IMR-90 (cell line): ENCODE measurements around the gene LSMEM2. TPM values are rescaled to one million over a fixed set of nuclear protein-coding genes. Genes with fewer than 3 reads are reported as not detected.

Experiments used
- ATAC-seq: fragments of 200-7000 bp; cut with Tn5 transposase; 2 replicates; pipeline ENCODE4 v1.9.1; 2020; ENCODE audit warnings: low read depth, mild to moderate bottlenecking, moderate library complexity
- BruUV-seq: library from RNA; stranded (reverse); fragments of 400-500 nt; replicated peaks from 2 replicates; lab custom pipeline; 2021; lab: Mats Ljungman, UMichigan
- CTCF ChIA-PET: fragments of 300-600 bp; formaldehyde crosslinking; extraction: SDS; loops from one replicate; lab custom pipeline; 2021; ENCODE audit warnings: antibody characterized with exemption; lab: Yijun Ruan, JAX
- POLR2A ChIA-PET: fragments of 300-600 bp; sonication (Branson Sonifier 250); formaldehyde crosslinking; loops from one replicate; lab custom pipeline; 2022; ENCODE audit warnings: antibody characterized with exemption; ENCODE audit not compliant: unreplicated experiment; lab: Charles Lee
- DNase-seq: peaks from one replicate; pipeline ENCODE4 v3.0.0; 2013
- H2AFZ ChIP-seq: replicated peaks from 2 replicates; pipeline ENCODE3; 2013; ENCODE audit warnings: low read length, mild to moderate bottlenecking; ENCODE audit not compliant: poor library complexity
- H2AK5ac ChIP-seq: 2 replicates; pipeline ENCODE4 v1.6.1; 2013; ENCODE audit warnings: low read depth, low read length, inconsistent platforms
- H2AK9ac ChIP-seq: replicated peaks from 2 replicates; pipeline ENCODE3; 2013; ENCODE audit warnings: mild to moderate bottlenecking, low read depth, low read length, moderate library complexity; ENCODE audit not compliant: poor library complexity
- H2BK120ac ChIP-seq: 2 replicates; pipeline ENCODE4 v1.6.1; 2013; ENCODE audit warnings: low read depth, low read length, inconsistent platforms
- H2BK15ac ChIP-seq: 3 replicates; pipeline ENCODE4 v1.6.1; 2013; ENCODE audit warnings: low read depth, low read length, inconsistent platforms
- H2BK20ac ChIP-seq: 2 replicates; pipeline ENCODE4 v1.6.1; 2013; ENCODE audit warnings: low read depth, mild to moderate bottlenecking, inconsistent platforms, low read length, moderate library complexity
- H2BK5ac ChIP-seq: 2 replicates; pipeline ENCODE4 v1.6.1; 2013; ENCODE audit warnings: mild to moderate bottlenecking, low read depth, low read length, inconsistent platforms; ENCODE audit not compliant: poor library complexity, severe bottlenecking
- H3K14ac ChIP-seq: replicated peaks from 2 replicates; pipeline ENCODE4 v1.6.1; 2013; ENCODE audit warnings: low read depth, low read length, inconsistent platforms
- H3K18ac ChIP-seq: 2 replicates; pipeline ENCODE4 v1.6.1; 2013; ENCODE audit warnings: low read depth, low read length, control low read depth
- H3K23ac ChIP-seq: 2 replicates; pipeline ENCODE4 v1.6.1; 2013; ENCODE audit warnings: low read depth, low read length, inconsistent platforms
- H3K27ac ChIP-seq: 2 replicates; pipeline ENCODE4 v1.5.1; 2013; ENCODE audit warnings: mild to moderate bottlenecking, control low read depth, low read length; ENCODE audit not compliant: insufficient read depth
- H3K27me3 ChIP-seq: 2 replicates; pipeline ENCODE4 v1.6.1; 2013; ENCODE audit warnings: low read length; ENCODE audit not compliant: control insufficient read depth, insufficient read depth
- H3K36me3 ChIP-seq: 2 replicates; pipeline ENCODE4 v1.6.1; 2013; ENCODE audit warnings: low read length, mixed read lengths; ENCODE audit not compliant: control insufficient read depth, insufficient read depth
- H3K4ac ChIP-seq: 2 replicates; pipeline ENCODE4 v1.6.1; 2013; ENCODE audit warnings: low read depth, low read length, inconsistent platforms
- H3K4me1 ChIP-seq: 2 replicates; pipeline ENCODE4 v1.6.1; 2013; ENCODE audit warnings: low read length, mixed read lengths; ENCODE audit not compliant: control insufficient read depth, insufficient read depth
- H3K4me2 ChIP-seq: 2 replicates; pipeline ENCODE4 v1.6.1; 2013; ENCODE audit warnings: low read depth, mild to moderate bottlenecking, control low read depth, low read length, moderate library complexity
- H3K4me3 ChIP-seq: 2 replicates; pipeline ENCODE4 v1.5.1; 2013; ENCODE audit warnings: low read depth, mild to moderate bottlenecking, control low read depth, low read length, moderate library complexity; ENCODE audit not compliant: insufficient read depth
- H3K56ac ChIP-seq: 2 replicates; pipeline ENCODE4 v1.6.1; 2013; ENCODE audit warnings: low read length, inconsistent platforms; ENCODE audit not compliant: insufficient read depth; ENCODE audit errors: extremely low read depth
- H3K79me1 ChIP-seq, 2 experiments: 2 replicates each; pipeline ENCODE4 v1.6.1; 2013; ENCODE audit warnings: low read length in 2 of 2, inconsistent platforms in 1 of 2, low read depth in 1 of 2
- H3K9ac ChIP-seq: 2 replicates; pipeline ENCODE4 v1.6.1; 2013; ENCODE audit warnings: low read depth, low read length, control low read depth
- H3K9me1 ChIP-seq: 2 replicates; pipeline ENCODE4 v1.6.1; 2013; ENCODE audit warnings: low read length, inconsistent platforms; ENCODE audit not compliant: insufficient read depth
- H3K9me3 ChIP-seq: 2 replicates; pipeline ENCODE4 v1.6.1; 2013; ENCODE audit warnings: low read length; ENCODE audit not compliant: control insufficient read depth, insufficient read depth
- H4K20me1 ChIP-seq: 2 replicates; pipeline ENCODE4 v1.6.1; 2013; ENCODE audit warnings: low read length, inconsistent platforms; ENCODE audit not compliant: insufficient read depth
- H4K5ac ChIP-seq: 2 replicates; pipeline ENCODE4 v1.6.1; 2013; ENCODE audit warnings: mild to moderate bottlenecking, low read depth, low read length, control low read depth
- H4K8ac ChIP-seq, 2 experiments: 2 replicates each; pipeline ENCODE4 v1.6.1; 2013; ENCODE audit warnings: low read depth in 2 of 2, low read length in 2 of 2, control low read depth in 1 of 2, inconsistent platforms in 1 of 2
- H4K91ac ChIP-seq: 2 replicates; pipeline ENCODE4 v1.6.1; 2013; ENCODE audit warnings: low read depth, low read length, inconsistent platforms; ENCODE audit not compliant: insufficient read depth
- BHLHE40 ChIP-seq: fragments of 150-350 bp; IDR thresholded peaks from 2 replicates; pipeline ENCODE4 v1.6.1; 2016; ENCODE audit warnings: mild to moderate bottlenecking, low read depth, low read length
- CEBPB ChIP-seq: IDR thresholded peaks from 2 replicates; pipeline ENCODE4 v1.6.1; 2012; ENCODE audit warnings: low read depth, low read length, improper control_type of control experiment
- CHD1 ChIP-seq: IDR thresholded peaks from 2 replicates; pipeline ENCODE4 v1.6.1; 2012; ENCODE audit warnings: low read depth, low read length, improper control_type of control experiment
- CTCF ChIP-seq: conservative IDR thresholded peaks from 2 replicates; pipeline ENCODE4 v1.5.1; 2012; ENCODE audit warnings: mild to moderate bottlenecking, low read depth, low read length, improper control_type of control experiment
- MAZ ChIP-seq: IDR thresholded peaks from 2 replicates; pipeline ENCODE4 v1.6.1; 2012; ENCODE audit warnings: low read depth, mild to moderate bottlenecking, low read length, improper control_type of control experiment, moderate library complexity, borderline replicate concordance
- MXI1 ChIP-seq: IDR thresholded peaks from 2 replicates; pipeline ENCODE4 v1.6.1; 2012; ENCODE audit warnings: low read depth, mild to moderate bottlenecking, low read length, moderate library complexity, borderline replicate concordance
- NFE2L2 ChIP-seq: fragments of 150-350 bp; IDR thresholded peaks from 2 replicates; pipeline ENCODE4 v1.6.1; 2016; ENCODE audit warnings: low read depth, mild to moderate bottlenecking, low read length
- POLR2A ChIP-seq: IDR thresholded peaks from 2 replicates; pipeline ENCODE4 v1.6.1; 2012; ENCODE audit warnings: mild to moderate bottlenecking, low read depth, low read length
- SMC3 ChIP-seq: fragments of 150-350 bp; IDR thresholded peaks from 2 replicates; pipeline ENCODE4 v1.6.1; 2016; ENCODE audit warnings: low read depth, mild to moderate bottlenecking, antibody characterized with exemption, low read length, moderate library complexity
- WGBS, 2 experiments: methylation state at CpG; one replicate each; pipeline versions ENCODE4 v1.1.5 to v1.1.7; 2013; ENCODE audit warnings: missing lambda C conversion rate in 2 of 2; ENCODE audit not compliant: insufficient read length in 1 of 2; ENCODE audit errors: extremely low coverage in 2 of 2; 5-methylcytosine and 5-hydroxymethylcytosine counted together
- dilution Hi-C: fragments of 300-500 bp; cut with HindIII; formaldehyde crosslinking; loops from one replicate; pipeline ENCODE4 v1.14.3; 2018; ENCODE audit warnings: low sequenced_read_pairs; ENCODE audit not compliant: unreplicated experiment
- in situ Hi-C: fragments of 300-500 bp; cut with MboI; formaldehyde crosslinking; loops from 3 replicates; pipeline ENCODE4 v1.14.3; 2019; ENCODE audit warnings: low sequenced_read_pairs, inconsistent platforms, mixed read lengths
- intact Hi-C: fragments of 100-400 bp; cut with micrococcal nuclease; formaldehyde crosslinking; loops from 2 replicates; pipeline ENCODE4 v1.10.0; 2022
- polyA plus RNA-seq, 3 experiments: library from polyadenylated mRNA; depleted of rRNA; stranded (reverse); fragments of >200 nt; gene quantifications; 2 replicates each; pipeline ENCODE4 v1.2.3, GENCODE V29; 2012; ENCODE audit warnings: low replicate concordance in 1 of 3
- total RNA-seq: library from RNA; depleted of rRNA; stranded (reverse); fragments of >200 nt; gene quantifications from 2 replicates; pipeline ENCODE4 v1.2.3, GENCODE V29; 2012

Gene LSMEM2
- total and polyA plus RNA-seq, 2 of the 4 experiments (the other 2 are of a cell fraction) = under 0.01 TPM; not detected in 1

GRCh38 chr3:50298836-50299637 is 20.1 kb downstream of the LSMEM2 start, which contains the start of the genes HYAL3 and NAA80:
Gene HYAL3 (minus strand): TSS chr3:50299405. CDS start chr3:50295602, 3,803 bp downstream.
Gene NAA80 (minus strand): TSS chr3:50299405. CDS start chr3:50297463, 1,942 bp downstream.
- no TSS peak for BruUV-seq
- peak within 1 kb of the TSS; percentile 85 for H3K4me3 ChIP-seq
- peaks cover 13 to 28% of the 10 kb centered on the region in 2 experiments; a peak in 3 of 4 replicates for H3K79me1 ChIP-seq
- H3K36me3 ChIP-seq = no peaks in the 10 kb centered on the region
- H2BK15ac ChIP-seq = peak within 1 kb of the TSS; percentile 18; the same call in 1 of the 3 replicates
- H2AK9ac ChIP-seq = peak within 1 kb of the TSS; percentile 90
- ChIA-PET POLR2A (interaction anchor here (0.7 kb wide), 1 partner anchor 17 kb away, joined by 15 read pairs; no protein-coding TSS in a partner anchor), CTCF (interaction anchor here (1.9 kb wide), 1 partner anchor 25 kb away, joined by 4 read pairs; no protein-coding TSS in a partner anchor)
- no peaks in the 10 kb centered on the region for H3K27me3 ChIP-seq
- H2AK5ac ChIP-seq = peak within 1 kb of the TSS; percentile 91
- peak within 1 kb of the TSS; percentile 60 for H4K91ac ChIP-seq
- peak within 1 kb of the TSS; percentile 82 for H3K27ac ChIP-seq
- in situ Hi-C loops (no loop called here), dilution Hi-C loops (no loop called here), intact Hi-C loops (no loop called here)
- peak; percentile 99 for DNase-seq
- TF ChIP-seq SMC3 = no peak
- TF ChIP-seq POLR2A = peak; percentile 92
- peak; percentile 31; the same call in 1 of the 2 replicates for TF ChIP-seq CTCF
- no peak for TF ChIP-seq NFE2L2
- peak; percentile 64; the same call in 1 of the 2 replicates for TF ChIP-seq MAZ
- TF ChIP-seq MXI1 = peak; percentile 86; the same call in 1 of the 2 replicates
- 0 out of 2 replicates have a peak, but pooled peaks have one; percentile 11 for TF ChIP-seq CHD1
- TF ChIP-seq BHLHE40 = peak; percentile 52
- peak; percentile 71 for TF ChIP-seq CEBPB
- H3K9me3 ChIP-seq = no peaks in the 10 kb centered on the region
- peak within 1 kb of the TSS; percentile 50 for H3K18ac ChIP-seq
- no peaks in the 10 kb centered on the region for H4K20me1 ChIP-seq
- ATAC-seq = peak; percentile 96
- H2BK20ac ChIP-seq = peak within 1 kb of the TSS; percentile 15; the same call in 1 of the 2 replicates
- peak within 1 kb of the TSS; percentile 56 for H3K14ac ChIP-seq
- H2BK120ac ChIP-seq = peak within 1 kb of the TSS; percentile 65; the same call in 1 of the 2 replicates
- H3K56ac ChIP-seq = peak within 1 kb of the TSS; percentile 41
- peak within 1 kb of the TSS; percentile 74 for H2BK5ac ChIP-seq
- H4K5ac ChIP-seq = peak within 1 kb of the TSS; percentile 78
- WGBS, 2 experiments = 0% methylated on average over 38 of the region's 61 CpGs; no CpG with 5 or more reads in 1 of the 2 experiments
- peak within 1 kb of the TSS; percentile 83 for H3K9ac ChIP-seq
- peak within 1 kb of the TSS; percentile 73 for H3K23ac ChIP-seq
- peaks cover 17% of the 10 kb centered on the region for H3K9me1 ChIP-seq
- H4K8ac ChIP-seq = peak within 1 kb of the TSS; percentile 80 to 88
- peak within 1 kb of the TSS; percentile 86 for H3K4ac ChIP-seq
- peak within 1 kb of the TSS; percentile 95 for H2AFZ ChIP-seq
- peak within 1 kb of the TSS; percentile 92 for H3K4me2 ChIP-seq
- H3K4me1 ChIP-seq = peaks cover 13% of the 10 kb centered on the region
